Activated CD8-positive, alpha-beta memory T cell treated with anti-CD3 and anti-CD28 coated beads, Interleukin-2, amount 10 ng/mL, durations not matched to agents 7 days and 5 days (primary cell): ENCODE data around the gene MTG2. TPM values are rescaled to one million over a fixed set of nuclear protein-coding genes. Genes with fewer than 3 reads are reported as not detected.

Source experiments
- ATAC-seq: fragments of 150-1000 bp; cut with Tn5 transposase; one replicate; pipeline ENCODE4 v1.10.0; 2021; ENCODE audit warnings: moderate library complexity
- CTCF ChIA-PET: fragments of 350-600 bp; sonication (Branson Sonifier 250); formaldehyde crosslinking; loops from one replicate; lab custom pipeline; 2021; ENCODE audit warnings: antibody characterized with exemption; lab: Charles Lee
- DNase-seq: peaks from one replicate; pipeline ENCODE4 v3.0.0-alpha.2; 2020
- H3K27ac Mint-ChIP-seq: one replicate; pipeline ENCODE4 v1.8.0; 2021; ENCODE audit warnings: mild to moderate bottlenecking, mixed read lengths
- H3K27me3 Mint-ChIP-seq: one replicate; pipeline ENCODE4 v1.8.0; 2021; ENCODE audit warnings: mixed read lengths
- H3K36me3 Mint-ChIP-seq: one replicate; pipeline ENCODE4 v1.8.0; 2021; ENCODE audit warnings: mild to moderate bottlenecking, mixed read lengths
- H3K4me1 Mint-ChIP-seq: one replicate; pipeline ENCODE4 v1.8.0; 2021; ENCODE audit warnings: mixed read lengths
- H3K4me3 Mint-ChIP-seq: one replicate; pipeline ENCODE4 v1.8.0; 2021; ENCODE audit warnings: mild to moderate bottlenecking, moderate library complexity, mixed read lengths
- H3K9me3 Mint-ChIP-seq: one replicate; pipeline ENCODE4 v1.8.0; 2022; ENCODE audit warnings: low read depth, mixed read lengths
- total RNA-seq, 2 experiments: library from RNA; stranded (reverse); gene quantifications; one replicate each; pipeline ENCODE4 v1.2.3, GENCODE V29; 2021

The MTG2 gene
- total RNA-seq, 2 experiments from 2014 or later: 34.0 to 40.1 TPM

- CTCF ChIA-PET: no interaction called here
- DNase-seq (no peak), ATAC-seq (no peak)
- Mint-ChIP-seq H3K4me3 (no peak overlapping the region), H3K27ac (no peak overlapping the region), H3K36me3 (peaks cover 3% of the 10 kb centered on the region), H3K4me1 (no peaks in the 10 kb centered on the region), H3K9me3 (no peaks in the 10 kb centered on the region), H3K27me3 (no peaks in the 10 kb centered on the region)
Observed at GRCh38 chr20:62174021-62174804, 8.6 kb upstream of the MTG2 start.

DNA sequence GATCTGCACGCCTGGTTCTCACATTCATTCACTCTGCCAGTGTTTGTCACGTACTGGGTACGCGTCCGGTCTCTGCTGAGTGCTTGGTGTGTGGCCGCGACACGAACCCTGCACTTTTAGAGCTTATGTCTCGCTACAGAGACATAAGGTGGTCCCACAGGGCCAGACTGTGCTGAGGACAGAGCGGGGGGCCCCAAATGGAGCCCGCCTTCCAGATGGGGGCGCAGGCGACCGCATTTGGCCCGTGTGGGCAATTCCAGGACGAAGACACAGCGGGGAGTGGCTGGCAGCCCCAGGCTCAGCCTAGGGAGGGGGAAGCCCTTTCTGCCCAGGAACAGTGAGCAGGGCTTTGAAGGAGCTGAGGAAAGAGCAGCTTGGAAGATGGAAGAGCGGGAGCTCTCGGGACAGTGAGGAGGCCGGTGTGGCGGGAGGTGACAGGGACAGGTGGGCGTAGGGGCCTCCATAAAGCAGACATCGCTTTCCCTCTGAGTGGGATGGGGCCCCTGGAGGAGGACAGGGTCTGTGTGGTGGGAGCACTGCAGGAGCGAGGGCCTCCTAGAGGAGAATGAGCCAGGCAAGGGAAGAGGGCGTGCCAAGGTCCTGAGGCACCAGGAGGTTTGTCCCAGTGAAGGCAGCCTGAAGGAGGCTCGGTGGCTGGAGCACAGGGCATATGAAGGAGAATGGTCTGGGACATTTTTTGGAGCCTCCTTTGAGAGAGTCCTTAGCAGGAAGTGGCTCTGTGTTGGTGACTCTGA lies 7.8 kb upstream of the MTG2 start:
- Mint-ChIP-seq H3K27ac (peak overlapping the region; percentile 17), H3K36me3 (peaks cover 3% of the 10 kb centered on the region), H3K4me3 (no peak overlapping the region), H3K9me3 (no peaks in the 10 kb centered on the region), H3K4me1 (no peaks in the 10 kb centered on the region), H3K27me3 (no peaks in the 10 kb centered on the region)
- CTCF ChIA-PET: no interaction called here
- no peak for DNase-seq
- no peak for ATAC-seq

DNA sequence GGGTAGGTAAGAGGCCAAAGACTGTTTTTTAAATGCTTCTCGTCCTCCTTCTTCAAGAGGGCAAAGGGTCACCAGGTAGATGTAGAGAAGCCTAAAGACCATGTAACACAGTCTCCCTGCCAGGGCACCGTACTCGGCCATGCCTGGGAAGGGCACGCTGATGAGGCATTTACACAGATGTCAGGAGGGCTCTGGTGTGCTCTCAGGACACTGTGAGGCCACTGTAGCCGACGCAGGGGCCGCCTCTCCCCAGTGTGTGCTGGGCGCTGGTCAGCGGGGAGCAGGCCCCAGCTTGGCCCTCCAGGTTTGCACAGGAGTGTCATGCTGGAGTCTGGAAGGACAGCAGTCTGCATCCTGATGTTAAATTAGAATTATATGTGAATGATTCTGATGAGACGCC lies 7.1 kb upstream of the MTG2 start:
- no peak for ATAC-seq
- peak overlapping the region; percentile 17 for H3K27ac Mint-ChIP-seq
- no peaks in the 10 kb centered on the region for H3K4me1 Mint-ChIP-seq
- CTCF ChIA-PET: no interaction called here
- no peaks in the 10 kb centered on the region for H3K27me3 Mint-ChIP-seq
- H3K4me3 Mint-ChIP-seq: no peak overlapping the region
- peaks cover 3% of the 10 kb centered on the region for H3K36me3 Mint-ChIP-seq
- DNase-seq: no peak
- H3K9me3 Mint-ChIP-seq: no peaks in the 10 kb centered on the region

DNA sequence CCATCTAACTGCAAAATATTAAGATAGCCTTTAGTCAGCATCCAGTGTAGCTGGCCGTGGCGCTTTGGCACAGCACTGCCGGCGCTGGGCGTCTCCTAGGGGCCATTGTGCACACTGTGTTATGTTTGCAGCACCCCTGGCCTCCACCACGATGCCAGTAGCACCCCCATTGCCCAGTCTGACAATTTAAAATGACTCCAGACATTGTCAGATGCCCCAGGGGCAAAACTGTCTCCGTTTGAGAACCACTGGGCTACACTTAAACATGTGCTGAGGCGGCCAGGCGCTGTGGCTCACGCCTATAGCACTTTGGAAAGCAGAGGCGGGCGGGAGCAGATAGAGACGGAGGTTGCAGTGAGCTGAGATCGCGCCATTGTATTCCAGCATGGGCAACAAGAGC lies 6.0 kb upstream of the MTG2 start:
- Mint-ChIP-seq H3K27me3 (no peaks in the 10 kb centered on the region), H3K9me3 (no peaks in the 10 kb centered on the region), H3K27ac (no peak overlapping the region), H3K36me3 (peaks cover 6% of the 10 kb centered on the region), H3K4me1 (peaks cover 3% of the 10 kb centered on the region), H3K4me3 (no peak overlapping the region)
- DNase-seq: no peak
- no peak for ATAC-seq
- CTCF ChIA-PET: interaction anchor here (1.0 kb wide), 1 partner anchor 124 kb away, joined by 3 read pairs; no protein-coding TSS in a partner anchor

DNA sequence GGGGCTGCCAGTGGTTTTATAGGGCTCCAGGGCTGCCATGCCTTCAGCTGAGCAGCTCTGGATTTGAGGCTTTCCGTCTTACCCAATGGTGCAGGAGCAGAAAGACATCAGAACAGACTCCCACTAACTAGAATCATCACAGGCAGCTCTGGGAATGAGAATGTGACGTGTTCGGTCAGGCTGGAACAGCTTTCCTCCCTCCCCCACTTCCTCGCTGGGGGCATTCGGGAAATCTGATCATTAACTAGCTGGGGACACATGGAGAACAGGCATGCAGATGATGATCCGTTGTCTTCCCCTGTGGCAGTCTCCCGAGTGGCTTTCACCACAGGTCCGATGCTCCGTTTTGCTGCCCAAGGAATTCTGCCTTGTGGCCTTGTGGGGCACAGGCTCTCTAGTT lies 5.5 kb upstream of the MTG2 start:
- Mint-ChIP-seq H3K27me3 (no peaks in the 10 kb centered on the region), H3K4me3 (no peak overlapping the region), H3K9me3 (no peaks in the 10 kb centered on the region), H3K36me3 (peaks cover 6% of the 10 kb centered on the region), H3K27ac (no peak overlapping the region), H3K4me1 (peaks cover 7% of the 10 kb centered on the region)
- CTCF ChIA-PET: interaction anchor here (1.0 kb wide), 1 partner anchor 124 kb away, joined by 3 read pairs; no protein-coding TSS in a partner anchor
- no peak for DNase-seq
- no peak for ATAC-seq

DNA sequence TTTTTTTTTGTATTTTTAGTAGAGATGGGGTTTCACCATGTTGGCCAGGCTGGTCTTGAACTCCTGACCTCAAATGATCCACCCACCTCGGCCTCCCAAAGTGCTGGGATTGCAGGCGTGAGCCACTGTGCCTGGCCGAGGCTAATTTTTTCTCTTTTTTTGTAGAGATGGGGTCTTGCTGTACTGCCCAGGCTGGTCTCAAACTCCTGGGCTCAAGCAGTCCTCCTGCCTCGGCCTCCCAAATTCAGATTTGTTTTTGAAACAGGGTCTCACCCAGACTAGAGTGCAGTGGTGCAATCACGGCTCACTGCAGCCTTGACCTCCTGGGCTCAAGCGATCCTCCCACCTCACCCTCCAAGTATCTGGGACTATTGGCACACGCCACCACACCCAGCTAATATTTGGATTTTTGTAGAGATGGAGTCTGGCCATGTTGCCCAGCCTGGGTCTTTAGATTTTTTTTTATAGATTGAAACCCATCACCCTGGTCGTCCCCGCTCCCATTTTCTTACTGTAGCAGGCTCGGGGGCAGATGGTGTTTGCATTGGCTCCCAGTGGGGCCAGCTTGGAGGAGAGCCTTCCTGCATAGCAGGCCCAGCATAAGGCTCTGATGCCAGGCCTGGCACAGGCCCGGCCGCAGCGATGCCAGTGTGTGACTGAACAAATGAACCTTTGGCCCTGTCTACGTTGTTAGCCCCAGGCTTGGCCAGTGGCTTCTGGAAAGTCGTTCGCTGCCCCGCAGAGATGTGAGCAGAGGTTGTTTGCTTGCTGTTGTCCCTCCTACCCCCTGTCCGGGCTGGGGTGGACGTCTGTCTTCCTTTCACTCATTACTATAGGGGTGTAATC lies 4.3 kb upstream of the MTG2 start:
- Mint-ChIP-seq H3K27ac (no peak overlapping the region), H3K9me3 (no peaks in the 10 kb centered on the region), H3K4me3 (no peak overlapping the region), H3K36me3 (peaks cover 6% of the 10 kb centered on the region), H3K27me3 (no peaks in the 10 kb centered on the region), H3K4me1 (peaks cover 10% of the 10 kb centered on the region)
- CTCF ChIA-PET: no interaction called here
- no peak for ATAC-seq
- DNase-seq: no peak

- ATAC-seq: no peak
- Mint-ChIP-seq H3K9me3 (no peaks in the 10 kb centered on the region), H3K27ac (no peak overlapping the region), H3K4me3 (no peak overlapping the region), H3K4me1 (peaks cover 14% of the 10 kb centered on the region), H3K36me3 (peaks cover 5% of the 10 kb centered on the region), H3K27me3 (no peaks in the 10 kb centered on the region)
- CTCF ChIA-PET: no interaction called here
- no peak for DNase-seq
Observed at GRCh38 chr20:62179162-62179504, 3.7 kb upstream of the MTG2 start.

DNA sequence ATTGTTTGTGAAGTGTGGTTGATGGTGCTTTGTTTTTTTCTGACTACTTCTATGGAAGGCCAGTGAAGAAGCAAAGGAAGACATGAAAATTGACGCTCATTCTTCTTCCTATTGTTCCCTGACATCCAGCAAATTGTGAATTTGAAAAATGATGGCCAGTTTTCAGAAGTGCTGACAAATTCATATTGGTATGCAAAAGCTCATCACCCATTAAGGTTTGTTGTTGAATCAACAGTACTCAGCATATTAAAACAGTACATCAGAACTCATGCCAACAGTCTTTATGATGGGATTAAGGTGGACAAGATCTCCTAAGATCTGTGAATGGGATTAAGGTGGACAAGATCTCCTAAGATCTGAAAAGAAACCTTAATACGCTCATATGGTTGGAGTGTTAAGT lies 1.0 kb upstream of the MTG2 start:
- no peaks in the 10 kb centered on the region for H3K27me3 Mint-ChIP-seq
- H3K4me1 Mint-ChIP-seq: peaks cover 26% of the 10 kb centered on the region
- H3K36me3 Mint-ChIP-seq: peaks cover 3% of the 10 kb centered on the region
- ATAC-seq: no peak
- CTCF ChIA-PET: no interaction called here
- DNase-seq: no peak
- peak overlapping the region; percentile 94 for H3K27ac Mint-ChIP-seq
- no peaks in the 10 kb centered on the region for H3K9me3 Mint-ChIP-seq
- H3K4me3 Mint-ChIP-seq: peak overlapping the region; percentile 85

DNA sequence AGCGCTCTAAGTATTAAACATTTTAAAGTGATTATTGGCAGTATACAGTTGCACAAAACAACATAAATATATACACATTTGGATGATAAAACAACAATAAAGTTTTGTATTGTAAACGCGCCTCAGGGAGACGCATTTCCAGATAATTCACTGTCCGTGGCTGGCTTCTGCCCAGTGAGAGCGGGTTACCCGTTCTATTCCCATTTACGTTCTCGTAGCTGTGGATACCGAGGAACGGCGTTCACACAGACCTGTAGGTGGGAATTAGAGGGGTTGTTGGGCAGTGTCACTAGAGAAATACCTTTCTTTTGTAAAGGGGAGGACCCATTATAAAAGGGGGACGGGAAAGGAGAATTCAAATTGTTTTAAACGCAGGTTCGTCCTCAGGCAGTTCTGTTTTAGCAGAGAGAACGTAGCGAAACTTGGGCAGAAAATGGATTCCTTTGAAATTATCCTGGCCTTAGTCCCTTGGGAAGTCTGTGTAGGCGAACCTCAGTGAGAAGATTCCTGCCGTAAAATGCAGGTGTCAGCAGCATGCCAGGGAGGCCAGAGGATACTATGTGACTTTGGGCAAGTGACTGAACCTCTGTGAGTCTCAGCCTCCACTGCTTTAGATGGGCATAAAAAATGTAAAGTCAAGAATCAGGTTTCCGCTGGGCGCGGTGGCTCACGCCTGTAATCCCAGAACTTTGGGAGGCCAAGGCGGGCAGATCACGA lies 756 bp downstream of the MTG2 start:
- Mint-ChIP-seq H3K27me3 (no peaks in the 10 kb centered on the region), H3K27ac (peak overlapping the region; percentile 94), H3K9me3 (no peaks in the 10 kb centered on the region), H3K36me3 (peaks cover 3% of the 10 kb centered on the region), H3K4me1 (peaks cover 33% of the 10 kb centered on the region), H3K4me3 (peak overlapping the region; percentile 85)
- DNase-seq (no peak), ATAC-seq (no peak)
- CTCF ChIA-PET: interaction anchor here (0.6 to 1.8 kb wide), 2 partner anchors 42 to 440 kb away, joined by 3 to 5 read pairs; no protein-coding TSS in a partner anchor

DNA sequence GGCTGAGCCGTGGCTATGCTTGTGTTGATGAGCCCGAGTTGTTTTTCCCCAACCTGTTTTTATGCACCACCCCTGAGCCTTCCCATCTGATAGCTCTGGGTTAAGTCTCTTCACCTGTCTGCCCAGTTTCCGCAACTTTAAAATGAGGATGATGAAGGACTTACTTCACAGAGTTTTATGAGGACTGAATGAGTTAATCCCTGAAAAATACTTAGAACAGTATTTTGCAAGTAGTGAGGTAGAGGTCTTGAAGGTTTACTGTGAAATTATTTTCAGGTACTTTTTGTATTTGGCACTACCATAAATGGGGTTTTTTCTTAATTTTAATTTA lies 3.2 kb downstream of the MTG2 start:
- Mint-ChIP-seq H3K36me3 (peaks cover 6% of the 10 kb centered on the region), H3K27ac (no peak overlapping the region), H3K9me3 (no peaks in the 10 kb centered on the region), H3K4me3 (no peak overlapping the region), H3K27me3 (no peaks in the 10 kb centered on the region), H3K4me1 (peaks cover 33% of the 10 kb centered on the region)
- no peak for DNase-seq
- no peak for ATAC-seq
- CTCF ChIA-PET: no interaction called here

DNA sequence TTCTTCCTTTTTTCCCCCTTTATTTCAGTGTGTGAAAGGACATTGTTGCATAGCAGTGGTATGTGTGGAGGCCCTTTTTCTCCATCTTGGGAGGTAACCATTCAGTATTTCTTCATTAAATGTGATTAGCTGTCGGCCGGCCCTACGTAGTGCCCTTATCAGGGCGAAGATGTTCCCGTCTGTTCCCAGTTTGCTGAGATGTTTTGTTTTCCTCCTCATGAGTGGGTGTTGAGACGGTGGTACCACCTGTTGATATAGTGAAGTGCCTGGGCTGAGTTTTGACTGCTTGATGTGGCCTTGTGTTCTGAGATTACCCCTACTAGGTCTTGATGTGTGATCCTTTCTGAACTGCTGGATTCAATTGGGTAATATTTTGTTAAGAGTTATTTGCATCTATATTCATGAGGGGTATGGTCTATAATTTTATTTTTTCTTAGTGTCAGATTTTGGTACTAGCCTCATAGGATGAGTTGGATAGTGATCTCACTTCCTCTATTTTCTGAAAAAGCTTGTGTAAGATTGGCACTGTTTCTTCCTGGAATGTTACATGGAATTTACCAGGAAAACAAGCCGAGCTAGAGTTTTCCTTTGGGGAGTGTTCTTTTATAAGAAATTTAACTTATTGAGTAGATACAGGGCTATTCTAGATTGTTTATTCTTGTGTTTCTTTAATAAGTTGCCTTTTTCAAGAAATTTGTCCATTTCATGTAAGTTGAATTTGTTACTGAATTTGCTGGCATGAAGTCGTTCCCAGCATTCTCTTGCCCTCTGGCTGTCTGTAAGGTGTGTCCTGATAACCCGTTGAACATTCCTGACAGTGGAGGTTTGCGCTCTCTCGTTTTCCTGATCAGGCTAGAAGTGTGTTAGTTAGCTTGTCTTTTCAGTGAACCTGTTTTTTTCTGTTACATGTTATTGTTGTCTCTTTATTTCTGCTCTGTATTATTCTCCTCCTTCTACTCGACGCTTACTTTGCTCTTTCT lies 4.3 kb downstream of the MTG2 start:
- no peaks in the 10 kb centered on the region for H3K27me3 Mint-ChIP-seq
- no peak overlapping the region for H3K27ac Mint-ChIP-seq
- DNase-seq: no peak
- no peaks in the 10 kb centered on the region for H3K9me3 Mint-ChIP-seq
- H3K36me3 Mint-ChIP-seq: peaks cover 4% of the 10 kb centered on the region
- CTCF ChIA-PET: no interaction called here
- ATAC-seq: no peak
- H3K4me3 Mint-ChIP-seq: no peak overlapping the region
- peaks cover 26% of the 10 kb centered on the region for H3K4me1 Mint-ChIP-seq
